CMK (cell line): ENCODE measurements around the gene NRAP.

Experiments
- DNase-seq: peaks from one replicate; pipeline ENCODE4 v3.0.0-alpha.2; 2010; ENCODE audit warnings: low read depth

The NRAP gene

GRCh38 chr10:113641702-113642101, 22.1 kb downstream of the NRAP start:
- no peak for DNase-seq

- no peak for DNase-seq
These were observed 23.9 kb downstream of the NRAP start for GRCh38 chr10:113639966-113640365.

- no peak for DNase-seq
These were observed 32.0 kb downstream of the NRAP start for GRCh38 chr10:113631684-113632367.

GRCh38 chr10:113630929-113631533, 32.8 kb downstream of the NRAP start:
- no peak for DNase-seq

GRCh38 chr10:113628607-113629153, 35.2 kb downstream of the NRAP start:
- DNase-seq: no peak

GRCh38 chr10:113627836-113628235, 36.0 kb downstream of the NRAP start:
- no peak for DNase-seq

GRCh38 chr10:113626809-113627355, 37.0 kb downstream of the NRAP start:
- no peak for DNase-seq

GRCh38 chr10:113625461-113626186, 38.2 kb downstream of the NRAP start:
- DNase-seq: no peak

GRCh38 chr10:113622831-113623230, 41.0 kb downstream of the NRAP start:
- DNase-seq: no peak

- no peak for DNase-seq
These were observed 42.0 kb downstream of the NRAP start for GRCh38 chr10:113621799-113622198.

- DNase-seq: no peak
These were observed 42.9 kb downstream of the NRAP start for GRCh38 chr10:113620936-113621335.

- DNase-seq: no peak
These were observed 43.3 kb downstream of the NRAP start for GRCh38 chr10:113620511-113620910.

- no peak for DNase-seq
These were observed 44.4 kb downstream of the NRAP start for GRCh38 chr10:113619401-113619800.

- DNase-seq: no peak
These were observed 45.5 kb downstream of the NRAP start for GRCh38 chr10:113618338-113618737.

- no peak for DNase-seq
These were observed 46.8 kb downstream of the NRAP start for GRCh38 chr10:113617086-113617485.

- no peak for DNase-seq
These were observed 47.4 kb downstream of the NRAP start for GRCh38 chr10:113616244-113617074.

GRCh38 chr10:113613977-113614690, 49.7 kb downstream of the NRAP start:
- DNase-seq: no peak

- no peak for DNase-seq
These were observed 50.4 kb downstream of the NRAP start for GRCh38 chr10:113613427-113613826.

GRCh38 chr10:113612154-113612553, 51.7 kb downstream of the NRAP start:
- DNase-seq: no peak

GRCh38 chr10:113610631-113611601, 52.9 kb downstream of the NRAP start:
- DNase-seq: no peak
